Gastrocnemius medialis (tissue), 4 donors: ENCODE results near the gene SSBP3.

ENCODE experiments used
- CTCF ChIP-seq, 5 experiments: fragments of 450-650 bp in 3 of 5; fragments of 200-600 bp in 2 of 5; sonication (generic) in 2 of 5; IDR thresholded peaks in 4 of 5; conservative IDR thresholded peaks in 1 of 5; 1 replicate in 4 of 5; 2 replicates in 1 of 5; pipeline ENCODE4 v1.5.1; 2016 to 2019; ENCODE audit warnings: antibody characterized with exemption in 5 of 5, mild to moderate bottlenecking in 3 of 5, moderate library complexity in 3 of 5
- POLR2A ChIP-seq, 2 donors: fragments of 450-650 bp; IDR thresholded peaks; one replicate each; pipeline ENCODE4 v1.6.1; 2017; ENCODE audit warnings: antibody characterized with exemption in 2 of 2, mild to moderate bottlenecking in 2 of 2, moderate library complexity in 2 of 2

- TF ChIP-seq POLR2A (IDR thresholded peaks at IDR 0.05) (no peak), CTCF (IDR thresholded peaks at IDR 0.05 in 4 of 5, conservative IDR thresholded peaks at IDR 0.05 in 1 of 5) (no peak)
Measured at GRCh38 chr1:54254055-54254454, 152.1 kb downstream of the SSBP3 start.
